Right cardiac atrium (tissue), 5 donors: ENCODE measurements around the gene NFIC. TPM values are rescaled to one million over a fixed set of nuclear protein-coding genes. Genes with fewer than 3 reads are reported as not detected.
"Not testable (repeated sequence)": the region's sequence is repeated elsewhere in the genome, so short reads cannot be mapped to it uniquely, and the experiment has no call there.

Experiments used
- ATAC-seq, 2 donors: fragments of 200-7000 bp; cut with Tn5 transposase; one replicate each; pipeline versions ENCODE4 v1.8.0 to v1.9.1; 2020; ENCODE audit warnings: moderate library complexity in 2 of 2, mild to moderate bottlenecking in 1 of 2
- DNase-seq, 3 donors: peaks; one replicate each; pipeline ENCODE4 v3.0.0-alpha.2; 2020
- H3K27ac ChIP-seq: one replicate; pipeline ENCODE4 v1.5.1; 2013; ENCODE audit warnings: mild to moderate bottlenecking, low read length, control low read depth, moderate library complexity
- H3K27me3 ChIP-seq: one replicate; pipeline ENCODE4 v1.6.1; 2013; ENCODE audit not compliant: control insufficient read depth, insufficient read depth
- H3K4me1 ChIP-seq: one replicate; pipeline ENCODE4 v1.6.1; 2013; ENCODE audit warnings: low read length; ENCODE audit not compliant: control insufficient read depth, insufficient read depth
- H3K4me3 ChIP-seq: one replicate; pipeline ENCODE4 v1.5.1; 2013; ENCODE audit warnings: low read length, control low read depth
- H3K9me3 ChIP-seq: one replicate; pipeline ENCODE4 v1.6.1; 2013; ENCODE audit warnings: low read length; ENCODE audit not compliant: control insufficient read depth
- WGBS: extraction: QIAGEN DNeasy Blood & Tissue Kit; methylation state at CpG from one replicate; pipeline ENCODE4 v1.1.7; 2013; 5-methylcytosine and 5-hydroxymethylcytosine counted together
- intact Hi-C, 4 donors: fragments of 100-400 bp; cut with DNase I; formaldehyde crosslinking; loops; one replicate each; pipeline versions ENCODE4 v1.11.0 to v1.14.0; 2022 to 2023
- polyA plus RNA-seq: library from polyadenylated mRNA; stranded (reverse); fragments of 200-250 nt; gene quantifications from one replicate; pipeline ENCODE4 v1.2.3, GENCODE V29; 2013
- total RNA-seq, 4 donors: library from RNA; stranded (reverse); fragmentation: NEBNext Ultra II Directional; extraction: Animal tissue kit (Norgen Biotek cat#: 25700); gene quantifications; one replicate each; pipeline ENCODE4 v1.2.1, GENCODE V29; 2021
- donor health status: healthy with polysubstance abuse.
- donor health status: DM: no; HTN: yes; CAD: no.
- donor health status: DM: no; HTN: no; CAD: no.
- donor health status: DM: no; HTN: yes; CAD: no; lungs with severe emphysema.
- donor health status: DM: yes; HTN: yes; CAD: no.

NFIC gene
- total and polyA plus RNA-seq, 5 donors: 175 to 223 (median 186) TPM

DNA sequence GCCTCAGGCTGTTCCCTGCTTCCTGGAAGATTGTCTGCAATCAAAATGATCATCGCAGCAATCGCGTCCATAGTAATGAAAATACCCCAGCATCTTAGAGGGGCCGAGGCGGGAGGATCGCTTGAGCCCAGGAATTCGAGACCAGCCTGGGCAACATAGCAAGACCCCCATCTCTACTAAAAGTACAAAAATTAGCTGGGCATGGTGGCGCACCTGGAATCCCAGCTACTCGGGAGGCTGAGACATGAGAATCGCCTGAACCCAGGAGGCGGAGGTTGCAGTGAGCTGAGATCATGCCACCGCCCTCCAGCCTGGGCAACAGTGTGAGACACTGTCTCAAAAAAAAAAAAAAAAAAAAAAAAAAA, 9.7 kb downstream of the NFIC start:
- DNase-seq, H3K4me1 ChIP-seq, H3K27me3 ChIP-seq, intact Hi-C loops, ATAC-seq, H3K9me3 ChIP-seq, H3K4me3 ChIP-seq: not testable (repeated sequence)
- H3K27ac ChIP-seq: peak overlapping the region; percentile 94
- WGBS: 65% methylated on average over 12 of the region's 12 CpGs

DNA sequence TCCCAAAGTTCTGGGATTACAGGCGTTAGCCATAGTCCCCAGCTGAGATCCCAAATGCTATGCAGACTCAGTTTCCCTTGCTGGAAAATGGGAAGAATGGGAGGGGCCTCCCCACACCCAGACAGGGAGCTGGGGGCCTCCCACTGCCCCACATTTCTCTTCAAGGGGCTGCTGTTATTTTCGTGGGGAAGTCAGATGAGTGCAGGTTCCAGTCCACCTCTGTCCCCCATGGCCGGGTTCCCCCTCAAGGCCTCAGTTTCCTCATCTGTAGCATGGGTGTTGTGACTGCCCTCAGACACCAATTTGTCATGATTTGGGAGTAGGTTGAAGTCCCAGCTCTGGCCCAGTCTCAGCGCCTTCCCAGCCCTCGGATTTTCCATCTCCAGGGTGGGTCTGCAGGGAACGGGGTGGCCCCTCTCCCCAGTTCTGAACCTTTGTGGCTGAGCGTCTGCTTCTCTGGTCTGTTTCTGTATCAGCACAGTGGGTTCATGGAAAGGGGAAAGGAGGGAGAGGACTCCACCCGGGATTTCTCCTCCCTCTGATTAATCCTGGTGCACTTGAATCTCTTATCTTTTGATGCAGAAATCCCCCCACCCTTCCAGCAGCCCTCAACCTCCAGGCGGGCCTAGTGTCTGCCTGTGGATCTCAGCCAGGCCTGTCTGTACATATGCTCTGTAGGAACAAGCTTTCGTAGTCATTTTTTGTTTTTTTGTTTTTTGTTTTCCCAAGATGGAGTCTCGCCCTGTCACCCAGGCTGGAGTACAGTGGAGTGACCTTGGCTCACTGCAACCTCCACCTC, 12.2 kb downstream of the NFIC start:
- 56% methylated on average over 11 of the region's 11 CpGs for WGBS
- DNase-seq (peak in 2 of 3 donors; percentile 41 to 57), ATAC-seq (no peak)
- no peaks in the 10 kb centered on the region for H3K9me3 ChIP-seq
- intact Hi-C loops: no loop called here
- peaks cover 17% of the 10 kb centered on the region for H3K4me1 ChIP-seq
- H3K27ac ChIP-seq: peak overlapping the region; percentile 45
- no peak overlapping the region for H3K4me3 ChIP-seq
- no peaks in the 10 kb centered on the region for H3K27me3 ChIP-seq

- Histone ChIP-seq H3K9me3 (no peaks in the 10 kb centered on the region), H3K4me1 (peaks cover 15% of the 10 kb centered on the region), H3K27ac (no peak overlapping the region), H3K4me3 (no peak overlapping the region), H3K27me3 (no peaks in the 10 kb centered on the region)
- WGBS: 95% methylated on average over 11 of the region's 11 CpGs
- intact Hi-C loops: no loop called here
- ATAC-seq (no peak), DNase-seq (peak in 1 of 3 donors; percentile 42)
Observed at GRCh38 chr19:3380829-3381228, 14.4 kb downstream of the NFIC start.

- no peaks in the 10 kb centered on the region for H3K9me3 ChIP-seq
- H3K27me3 ChIP-seq: no peaks in the 10 kb centered on the region
- H3K4me1 ChIP-seq: peaks cover 17% of the 10 kb centered on the region
- no peak for ATAC-seq
- peak in 1 of 3 donors; percentile 70 for DNase-seq
- 91% methylated on average over 59 of the region's 59 CpGs for WGBS
- H3K27ac ChIP-seq: no peak overlapping the region
- H3K4me3 ChIP-seq: no peak overlapping the region
- intact Hi-C loops: no loop called here
Observed at GRCh38 chr19:3381701-3382372, 15.5 kb downstream of the NFIC start.

- ATAC-seq: no peak
- WGBS: 83% methylated on average over 14 of the region's 14 CpGs
- no peaks in the 10 kb centered on the region for H3K27me3 ChIP-seq
- H3K4me3 ChIP-seq: no peak overlapping the region
- H3K27ac ChIP-seq: peak overlapping the region; percentile 10
- no peaks in the 10 kb centered on the region for H3K9me3 ChIP-seq
- DNase-seq: no peak
- intact Hi-C loops: no loop called here
- peaks cover 20% of the 10 kb centered on the region for H3K4me1 ChIP-seq
Observed at GRCh38 chr19:3382460-3383100, 16.2 kb downstream of the NFIC start.

DNA sequence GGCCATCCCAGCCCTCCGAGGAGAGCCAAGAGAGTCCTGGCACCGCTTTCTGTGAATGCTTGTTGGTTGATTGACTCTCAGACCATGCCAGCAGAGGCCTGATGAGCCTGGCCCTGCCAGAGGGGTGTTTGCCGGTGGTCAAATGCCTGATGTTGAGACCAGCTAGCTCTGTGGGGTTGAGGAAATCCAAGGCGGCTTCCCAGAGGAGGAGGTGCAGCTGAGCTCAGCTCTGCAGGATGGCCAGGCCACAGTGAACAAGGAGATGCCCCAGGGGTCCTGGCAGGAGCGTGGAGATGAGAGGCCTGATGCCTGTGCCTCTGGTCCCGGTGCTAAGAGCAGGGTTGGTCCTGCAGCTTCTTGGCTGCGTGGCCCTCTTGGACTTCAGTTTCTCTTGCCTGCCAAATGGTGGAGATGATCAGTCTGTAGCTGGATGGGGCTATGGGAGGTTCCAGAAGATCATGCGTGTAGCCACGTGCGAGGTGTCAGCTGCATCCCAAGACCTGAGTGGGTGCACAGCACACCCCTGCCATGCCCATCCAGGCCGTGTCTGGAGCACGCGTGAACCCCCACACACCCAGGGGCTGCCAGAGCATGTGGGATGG, 16.8 kb downstream of the NFIC start:
- ATAC-seq (peak in 1 of 2 donors; percentile 7), DNase-seq (peak; percentile 66 to 87 (median 86))
- 52% methylated on average over 13 of the region's 13 CpGs for WGBS
- H3K27ac ChIP-seq: peak overlapping the region; percentile 42
- no peak overlapping the region for H3K4me3 ChIP-seq
- no peaks in the 10 kb centered on the region for H3K27me3 ChIP-seq
- H3K9me3 ChIP-seq: no peaks in the 10 kb centered on the region
- peaks cover 22% of the 10 kb centered on the region for H3K4me1 ChIP-seq
- intact Hi-C loops: no loop called here

DNA sequence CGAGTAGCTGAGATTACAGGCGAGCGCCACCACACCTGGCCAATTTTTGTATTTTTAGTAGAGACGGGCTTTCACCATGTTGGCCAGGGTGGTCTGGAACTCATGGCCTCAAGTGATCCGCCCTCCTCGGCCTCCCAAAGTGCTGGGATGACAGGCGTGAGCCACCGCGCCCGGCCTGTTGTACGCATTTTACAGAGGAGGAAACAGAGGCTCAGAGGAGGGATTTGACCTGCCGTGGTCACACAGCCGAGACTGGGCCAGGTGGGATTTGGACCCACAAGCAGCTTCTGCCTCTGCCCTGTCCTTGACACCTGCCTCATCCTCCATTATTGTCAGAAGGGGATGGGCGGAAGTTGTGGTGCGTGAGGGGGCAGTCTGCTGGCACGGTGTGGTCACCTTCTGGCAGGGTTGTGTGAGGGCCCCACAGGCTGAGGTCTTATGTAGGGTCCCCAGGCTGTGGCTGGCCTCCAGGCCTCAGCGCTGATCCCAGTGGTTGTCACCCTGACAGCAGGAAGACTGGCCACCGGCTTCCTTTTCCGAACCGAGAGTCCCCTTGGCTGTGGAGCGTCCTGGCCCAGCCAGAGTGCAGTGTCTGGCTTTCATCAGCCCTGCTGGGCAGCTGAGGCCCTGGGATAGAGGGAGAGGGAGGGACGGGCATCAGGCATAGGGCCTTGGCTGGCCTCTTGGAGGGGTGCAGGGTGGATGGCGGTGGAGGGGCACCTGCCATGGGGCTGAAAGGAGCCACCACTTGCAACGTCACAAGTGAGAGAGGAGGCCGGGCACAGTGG, 20.3 kb downstream of the NFIC start:
- H3K4me1 ChIP-seq: peaks cover 22% of the 10 kb centered on the region
- H3K9me3 ChIP-seq: no peaks in the 10 kb centered on the region
- ATAC-seq (peak; percentile 7 to 28), DNase-seq (peak in 1 of 3 donors; percentile 79)
- H3K27me3 ChIP-seq: no peaks in the 10 kb centered on the region
- intact Hi-C loops: no loop called here
- H3K27ac ChIP-seq: peak overlapping the region; percentile 79
- no peak overlapping the region for H3K4me3 ChIP-seq
- WGBS: 62% methylated on average over 25 of the region's 25 CpGs

DNA sequence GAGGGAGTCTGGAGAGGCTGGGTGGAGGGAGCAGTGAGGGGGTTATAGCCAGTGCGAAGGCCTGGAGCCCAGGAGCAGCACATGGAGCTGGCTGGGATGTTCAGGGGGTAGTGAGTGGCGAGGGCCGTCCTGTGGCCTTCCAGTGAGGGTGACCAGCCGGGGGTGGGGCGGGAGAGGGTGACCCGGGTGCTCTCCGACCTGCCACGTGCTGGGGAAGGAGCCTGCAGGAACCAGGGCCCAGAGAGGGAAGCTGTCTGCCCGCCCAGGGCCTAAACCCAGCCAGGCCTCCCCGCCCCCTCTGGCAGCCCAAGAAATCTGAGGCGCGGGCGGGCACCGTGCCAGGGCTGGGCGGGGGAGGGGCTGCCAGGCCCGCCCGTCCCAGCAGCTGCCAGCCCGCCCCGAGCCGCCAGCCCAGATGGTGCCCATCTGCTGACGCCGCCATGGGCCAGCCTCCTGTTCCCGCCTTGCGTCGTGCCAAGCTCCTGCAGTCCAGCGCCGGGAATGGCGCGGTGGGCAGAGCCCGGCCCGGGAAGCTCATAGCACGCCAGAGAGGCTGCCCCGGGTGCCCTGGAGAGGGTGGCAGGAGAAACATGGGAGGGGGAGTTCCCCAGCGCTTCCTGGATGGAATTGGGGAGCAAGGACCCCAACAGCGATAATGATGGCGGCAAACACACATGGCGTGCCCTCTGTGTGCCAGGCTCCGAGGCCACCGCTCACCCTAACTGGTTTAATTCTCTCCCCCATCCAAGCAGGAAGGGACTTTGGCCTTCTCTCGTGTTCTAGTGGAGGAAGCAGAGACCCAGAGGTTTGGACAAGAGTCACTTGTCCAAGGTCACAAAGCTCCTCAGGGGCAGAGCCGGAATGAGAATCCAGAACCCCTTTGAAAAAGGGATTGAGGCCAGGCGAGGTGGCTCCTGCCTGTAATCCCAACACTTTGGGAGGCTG, 21.5 kb downstream of the NFIC start:
- no peaks in the 10 kb centered on the region for H3K9me3 ChIP-seq
- H3K27me3 ChIP-seq: no peaks in the 10 kb centered on the region
- H3K4me3 ChIP-seq: no peak overlapping the region
- DNase-seq: peak; percentile 89 to 96 (median 95)
- intact Hi-C loops: no loop called here
- WGBS: 38% methylated on average over 42 of the region's 42 CpGs
- peaks cover 18% of the 10 kb centered on the region for H3K4me1 ChIP-seq
- peak overlapping the region; percentile 83 for H3K27ac ChIP-seq
- ATAC-seq: peak; percentile 83 to 86

DNA sequence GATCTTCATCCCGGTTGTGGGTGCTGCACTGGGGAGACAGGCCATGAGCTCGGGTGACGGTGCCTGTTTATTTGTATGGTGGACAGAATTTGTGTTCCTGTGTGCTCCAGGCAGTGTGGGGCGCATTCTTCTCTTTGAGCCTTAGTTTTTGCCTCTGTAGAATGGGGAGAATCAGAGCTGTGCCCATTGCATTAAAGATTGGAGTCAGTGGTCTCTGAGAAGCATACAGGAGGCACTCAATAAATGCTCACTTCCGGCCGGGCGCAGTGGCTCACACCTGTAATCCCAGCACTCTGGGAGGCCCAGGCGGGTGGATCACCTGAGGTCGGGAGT, 23.0 kb downstream of the NFIC start:
- Histone ChIP-seq H3K4me1 (peaks cover 12% of the 10 kb centered on the region), H3K27ac (peak overlapping the region; percentile 1), H3K4me3 (no peak overlapping the region), H3K9me3 (no peaks in the 10 kb centered on the region), H3K27me3 (no peaks in the 10 kb centered on the region)
- DNase-seq: no peak
- WGBS: 91% methylated on average over 9 of the region's 9 CpGs
- no peak for ATAC-seq
- intact Hi-C loops: no loop called here
